HEK293 (cell line): ENCODE measurements around the gene SLC38A9.

Source experiments
- CTCF ChIA-PET: fragments of 350-600 bp; formaldehyde crosslinking; extraction: SDS; loops from one replicate; lab custom pipeline; 2021; ENCODE audit warnings: antibody characterized with exemption; lab: Yijun Ruan, JAX
- POLR2A ChIA-PET: fragments of 300-600 bp; formaldehyde crosslinking; extraction: SDS; loops from one replicate; lab custom pipeline; 2020; ENCODE audit warnings: antibody characterized with exemption, inconsistent platforms; lab: Yijun Ruan, JAX
- H3K27ac ChIP-seq: fragments of 200-500 bp; sonication (Bioruptor generic); 2 replicates; pipeline ENCODE4 v1.5.1; 2014; ENCODE audit warnings: low read depth, low read length, control low read depth, inconsistent platforms; ENCODE audit errors: extremely low read depth
- H3K36me3 ChIP-seq, 2 experiments: fragments of 200-500 bp in 1 of 2; sonication (Bioruptor generic) in 1 of 2; 1 replicate in 1 of 2; 2 replicates in 1 of 2; pipeline ENCODE4 v1.5.1; 2014 to 2017; ENCODE audit warnings: inconsistent platforms in 2 of 2, low read length in 2 of 2; ENCODE audit not compliant: control insufficient read depth in 2 of 2, insufficient read depth in 1 of 2
- H3K4me1 ChIP-seq: fragments of 200-500 bp; sonication (Bioruptor generic); 2 replicates; pipeline ENCODE4 v1.5.1; 2014; ENCODE audit warnings: mild to moderate bottlenecking, low read length, inconsistent platforms; ENCODE audit not compliant: control insufficient read depth, insufficient read depth
- H3K4me3 ChIP-seq: 2 replicates; pipeline ENCODE4 v1.5.1; 2011; ENCODE audit warnings: low read depth, mild to moderate bottlenecking, control low read depth, low read length, moderate library complexity
- H3K9me3 ChIP-seq: fragments of 200-500 bp; sonication (Bioruptor generic); 2 replicates; pipeline ENCODE4 v1.5.1; 2014; ENCODE audit warnings: low read depth, low read length, inconsistent platforms; ENCODE audit not compliant: control insufficient read depth, insufficient read depth
- ATF2 ChIP-seq: fragments of 450-650 bp; formaldehyde crosslinking; IDR thresholded peaks from 2 replicates; pipeline ENCODE4 v1.5.1; 2016; ENCODE audit warnings: missing biosample characterization, missing genetic modification characterization, low read depth
- HOXA7 ChIP-seq: sonication (generic); formaldehyde crosslinking; IDR thresholded peaks from 2 replicates; pipeline ENCODE4 v1.8.1; 2022; ENCODE audit warnings: missing genetic modification reagents, borderline replicate concordance
- KLF8 ChIP-seq: fragments of 450-650 bp; formaldehyde crosslinking; IDR thresholded peaks from 2 replicates; pipeline ENCODE4 v1.5.1; 2016; ENCODE audit warnings: missing biosample characterization, missing genetic modification characterization
- MYNN ChIP-seq: fragments of 450-650 bp; formaldehyde crosslinking; IDR thresholded peaks from 2 replicates; pipeline ENCODE4 v1.5.1; 2016; ENCODE audit warnings: missing biosample characterization, missing genetic modification characterization, borderline replicate concordance
- OSR2 ChIP-seq: fragments of 450-650 bp; formaldehyde crosslinking; IDR thresholded peaks from 2 replicates; pipeline ENCODE4 v1.5.1; 2016; ENCODE audit warnings: missing biosample characterization, missing genetic modification characterization
- REPIN1 ChIP-seq: fragments of 450-650 bp; formaldehyde crosslinking; IDR thresholded peaks from 2 replicates; pipeline ENCODE4 v1.5.1; 2017; ENCODE audit warnings: missing biosample characterization, missing genetic modification characterization, low read depth
- SCRT1 ChIP-seq: fragments of 450-650 bp; formaldehyde crosslinking; IDR thresholded peaks from 2 replicates; pipeline ENCODE4 v1.5.1; 2016; ENCODE audit warnings: missing biosample characterization, missing genetic modification characterization, borderline replicate concordance
- TRIM28 ChIP-seq: IDR thresholded peaks from 2 replicates; pipeline ENCODE4 v1.6.1; 2011; ENCODE audit warnings: low read length, control low read depth, borderline replicate concordance
- ZBTB17 ChIP-seq: fragments of 450-650 bp; formaldehyde crosslinking; IDR thresholded peaks from 2 replicates; pipeline ENCODE4 v1.5.1; 2016; ENCODE audit warnings: missing biosample characterization, missing genetic modification characterization
- ZBTB48 ChIP-seq: fragments of 450-650 bp; formaldehyde crosslinking; IDR thresholded peaks from 2 replicates; pipeline ENCODE4 v1.5.1; 2016; ENCODE audit warnings: missing biosample characterization, missing genetic modification characterization
- ZBTB8A ChIP-seq: fragments of 450-650 bp; formaldehyde crosslinking; IDR thresholded peaks from 2 replicates; pipeline ENCODE4 v1.5.1; 2016; ENCODE audit warnings: missing biosample characterization, missing genetic modification characterization
- ZFP3 ChIP-seq: fragments of 450-650 bp; formaldehyde crosslinking; IDR thresholded peaks from 2 replicates; pipeline ENCODE4 v1.5.1; 2016; ENCODE audit warnings: low read depth, missing biosample characterization, missing genetic modification characterization
- ZFP69B ChIP-seq: fragments of 450-650 bp; formaldehyde crosslinking; IDR thresholded peaks from 2 replicates; pipeline ENCODE4 v1.5.1; 2016; ENCODE audit warnings: missing biosample characterization, missing genetic modification characterization
- ZNF133 ChIP-seq: fragments of 450-650 bp; formaldehyde crosslinking; IDR thresholded peaks from 2 replicates; pipeline ENCODE4 v1.5.1; 2016; ENCODE audit warnings: missing biosample characterization, missing genetic modification characterization
- ZNF138 ChIP-seq: fragments of 450-650 bp; formaldehyde crosslinking; IDR thresholded peaks from 2 replicates; pipeline ENCODE4 v1.5.1; 2016; ENCODE audit warnings: missing biosample characterization, missing genetic modification characterization, borderline replicate concordance
- ZNF16 ChIP-seq: fragments of 450-650 bp; formaldehyde crosslinking; IDR thresholded peaks from 2 replicates; pipeline ENCODE4 v1.5.1; 2016; ENCODE audit warnings: low read depth, missing biosample characterization, missing genetic modification characterization
- ZNF19 ChIP-seq: fragments of 450-650 bp; formaldehyde crosslinking; IDR thresholded peaks from 2 replicates; pipeline ENCODE4; 2016; ENCODE audit warnings: missing biosample characterization, missing genetic modification characterization, low read depth
- ZNF2 ChIP-seq: fragments of 450-650 bp; formaldehyde crosslinking; IDR thresholded peaks from 2 replicates; pipeline ENCODE4 v1.5.1; 2016; ENCODE audit warnings: missing biosample characterization, missing genetic modification characterization
- ZNF223 ChIP-seq: fragments of 450-650 bp; formaldehyde crosslinking; IDR thresholded peaks from 2 replicates; pipeline ENCODE4 v1.5.1; 2016; ENCODE audit warnings: missing biosample characterization, missing genetic modification characterization
- ZNF266 ChIP-seq: fragments of 450-650 bp; formaldehyde crosslinking; IDR thresholded peaks from 2 replicates; pipeline ENCODE4 v1.5.1; 2016; ENCODE audit warnings: missing biosample characterization, missing genetic modification characterization, low read depth
- ZNF292 ChIP-seq: fragments of 450-650 bp; formaldehyde crosslinking; IDR thresholded peaks from 2 replicates; pipeline ENCODE4 v1.5.1; 2016; ENCODE audit warnings: low read depth, missing biosample characterization, missing genetic modification characterization, borderline replicate concordance
- ZNF302 ChIP-seq: fragments of 450-650 bp; formaldehyde crosslinking; IDR thresholded peaks from 2 replicates; pipeline ENCODE4 v1.5.1; 2016; ENCODE audit warnings: missing biosample characterization, missing genetic modification characterization, low read depth
- ZNF426 ChIP-seq: fragments of 450-650 bp; formaldehyde crosslinking; IDR thresholded peaks from 2 replicates; pipeline ENCODE4 v1.5.1; 2017; ENCODE audit warnings: missing biosample characterization, missing genetic modification characterization, mild to moderate bottlenecking, inconsistent platforms, moderate library complexity
- ZNF529 ChIP-seq: fragments of 450-650 bp; formaldehyde crosslinking; IDR thresholded peaks from 2 replicates; pipeline ENCODE4 v1.5.1; 2017; ENCODE audit warnings: missing genetic modification characterization, missing biosample characterization; ENCODE audit not compliant: insufficient replicate concordance
- ZNF555 ChIP-seq: fragments of 450-650 bp; formaldehyde crosslinking; conservative IDR thresholded peaks from 2 replicates; pipeline ENCODE4 v1.5.1; 2017; ENCODE audit warnings: missing biosample characterization, mild to moderate bottlenecking, missing genetic modification characterization, inconsistent platforms
- ZNF600 ChIP-seq: fragments of 450-650 bp; formaldehyde crosslinking; IDR thresholded peaks from 2 replicates; pipeline ENCODE4 v1.5.1; 2016; ENCODE audit warnings: missing biosample characterization, missing genetic modification characterization
- ZNF701 ChIP-seq: fragments of 450-650 bp; formaldehyde crosslinking; IDR thresholded peaks from 2 replicates; pipeline ENCODE4 v1.5.1; 2016; ENCODE audit warnings: missing biosample characterization, missing genetic modification characterization
- ZNF707 ChIP-seq: fragments of 450-650 bp; formaldehyde crosslinking; IDR thresholded peaks from 2 replicates; pipeline ENCODE4 v1.5.1; 2016; ENCODE audit warnings: missing biosample characterization, missing genetic modification characterization
- TF ChIP-seq, protein P1 (sequence below): fragments of 450-650 bp; formaldehyde crosslinking; IDR thresholded peaks from 2 replicates; pipeline ENCODE4 v1.5.1; 2016; ENCODE audit warnings: missing biosample characterization, missing genetic modification characterization, borderline replicate concordance
- TF ChIP-seq, protein P2 (sequence below): fragments of 450-650 bp; formaldehyde crosslinking; IDR thresholded peaks from 2 replicates; pipeline ENCODE4 v1.5.1; 2016; ENCODE audit warnings: missing biosample characterization, missing genetic modification characterization

The SLC38A9 gene

GRCh38 chr5:55668356-55668755, 43.8 kb downstream of the SLC38A9 start:
- Histone ChIP-seq H3K9me3 (no peaks in the 10 kb centered on the region), H3K36me3 (peaks cover 5 to 7% of the 10 kb centered on the region in 2 experiments), H3K4me3 (no peak overlapping the region), H3K27ac (no peak overlapping the region)
- CTCF ChIA-PET = no interaction called here
- no peak for TF ChIP-seq REPIN1 (tag by site-specific recombination)
- TF ChIP-seq ZBTB8A (tag by site-specific recombination) = no peak
- TF ChIP-seq ZNF16 (tag by site-specific recombination) = no peak
- TF ChIP-seq, protein P1, sequence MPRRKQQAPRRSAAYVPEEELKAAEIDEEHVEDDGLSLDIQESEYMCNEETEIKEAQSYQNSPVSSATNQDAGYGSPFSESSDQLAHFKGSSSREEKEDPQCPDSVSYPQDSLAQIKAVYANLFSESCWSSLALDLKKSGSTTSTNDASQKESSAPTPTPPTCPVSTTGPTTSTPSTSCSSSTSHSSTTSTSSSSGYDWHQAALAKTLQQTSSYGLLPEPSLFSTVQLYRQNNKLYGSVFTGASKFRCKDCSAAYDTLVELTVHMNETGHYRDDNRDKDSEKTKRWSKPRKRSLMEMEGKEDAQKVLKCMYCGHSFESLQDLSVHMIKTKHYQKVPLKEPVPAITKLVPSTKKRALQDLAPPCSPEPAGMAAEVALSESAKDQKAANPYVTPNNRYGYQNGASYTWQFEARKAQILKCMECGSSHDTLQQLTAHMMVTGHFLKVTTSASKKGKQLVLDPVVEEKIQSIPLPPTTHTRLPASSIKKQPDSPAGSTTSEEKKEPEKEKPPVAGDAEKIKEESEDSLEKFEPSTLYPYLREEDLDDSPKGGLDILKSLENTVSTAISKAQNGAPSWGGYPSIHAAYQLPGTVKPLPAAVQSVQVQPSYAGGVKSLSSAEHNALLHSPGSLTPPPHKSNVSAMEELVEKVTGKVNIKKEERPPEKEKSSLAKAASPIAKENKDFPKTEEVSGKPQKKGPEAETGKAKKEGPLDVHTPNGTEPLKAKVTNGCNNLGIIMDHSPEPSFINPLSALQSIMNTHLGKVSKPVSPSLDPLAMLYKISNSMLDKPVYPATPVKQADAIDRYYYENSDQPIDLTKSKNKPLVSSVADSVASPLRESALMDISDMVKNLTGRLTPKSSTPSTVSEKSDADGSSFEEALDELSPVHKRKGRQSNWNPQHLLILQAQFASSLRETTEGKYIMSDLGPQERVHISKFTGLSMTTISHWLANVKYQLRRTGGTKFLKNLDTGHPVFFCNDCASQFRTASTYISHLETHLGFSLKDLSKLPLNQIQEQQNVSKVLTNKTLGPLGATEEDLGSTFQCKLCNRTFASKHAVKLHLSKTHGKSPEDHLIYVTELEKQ (tag by site-specific recombination) = no peak
- no peak for TF ChIP-seq ZNF292 (tag by site-specific recombination)
- no peak for TF ChIP-seq OSR2
- TF ChIP-seq ZNF2 (tag by site-specific recombination) = no peak
- no peak for TF ChIP-seq SCRT1 (tag by site-specific recombination)
- TF ChIP-seq ZNF701 (tag by site-specific recombination) = no peak
- TF ChIP-seq ZNF426 = no peak
- no peak for TF ChIP-seq ZFP69B (tag by site-specific recombination)
- no peak for TF ChIP-seq ZNF138 (tag by site-specific recombination)
- no peak for TF ChIP-seq ZNF133 (tag by site-specific recombination)
- no peak for TF ChIP-seq ZBTB17
- TF ChIP-seq ZNF707 = no peak
- no peak for TF ChIP-seq ZNF600 (tag by site-specific recombination)
- no peak for TF ChIP-seq KLF8 (tag by site-specific recombination)
- no peak for TF ChIP-seq MYNN
- TF ChIP-seq, all 188 proteins: peak for 0
- no peaks in the 10 kb centered on the region for H3K4me1 ChIP-seq
- POLR2A ChIA-PET = no interaction called here

DNA sequence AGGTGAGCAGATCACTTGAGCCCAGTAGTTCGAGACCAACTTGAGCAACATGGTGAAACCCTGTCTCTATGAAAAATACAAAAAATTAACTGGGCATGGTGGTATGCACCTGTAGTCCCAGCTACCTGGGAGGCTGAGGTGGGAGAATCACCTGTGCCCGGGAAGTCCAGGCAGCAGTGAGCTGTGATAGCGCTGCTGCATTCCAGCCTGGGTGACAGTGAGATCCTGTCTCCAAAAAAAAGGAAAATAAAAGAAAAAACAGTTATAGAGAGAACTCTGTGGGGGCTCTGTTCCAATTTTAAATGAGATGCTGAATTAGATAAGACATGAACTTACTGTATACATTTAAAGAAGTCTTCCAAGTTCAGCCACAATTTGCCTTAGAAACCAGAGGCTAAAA, 44.2 kb downstream of the SLC38A9 start:
- Histone ChIP-seq H3K36me3 (peaks cover 5 to 9% of the 10 kb centered on the region in 2 experiments), H3K9me3 (no peaks in the 10 kb centered on the region), H3K4me3 (no peak overlapping the region), H3K4me1 (no peaks in the 10 kb centered on the region), H3K27ac (no peak overlapping the region)
- TF ChIP-seq HOXA7 (CRISPR knock-in tag) (no peak), ZNF19 (tag by site-specific recombination) (no peak), TRIM28 (no peak)
- CTCF ChIA-PET = interaction anchor here (0.7 kb wide), 1 partner anchor 11 kb away, joined by 4 read pairs; no protein-coding TSS in a partner anchor
- POLR2A ChIA-PET = no interaction called here

DNA sequence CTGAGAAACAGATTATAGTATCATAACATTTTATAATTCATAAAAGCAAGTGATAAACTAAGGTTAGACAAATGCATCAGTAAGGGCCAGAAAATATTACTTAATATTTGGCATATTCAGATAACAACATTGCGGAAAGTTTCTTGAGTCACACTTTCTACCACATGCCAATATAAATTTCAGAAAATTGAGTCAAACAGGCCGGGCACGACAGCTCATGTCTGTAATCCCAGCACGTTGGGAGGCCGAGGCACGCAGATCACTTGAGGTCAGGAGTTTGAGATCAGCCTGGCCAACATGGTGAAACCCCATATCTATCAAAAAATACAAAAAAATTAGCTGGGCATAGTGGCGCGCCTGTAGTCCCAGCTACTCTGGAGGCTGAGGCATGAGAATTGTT, 47.1 kb downstream of the SLC38A9 start:
- Histone ChIP-seq H3K36me3 (peaks cover 5 to 13% of the 10 kb centered on the region in 2 experiments), H3K27ac (no peak overlapping the region), H3K4me3 (no peak overlapping the region), H3K4me1 (no peaks in the 10 kb centered on the region), H3K9me3 (no peaks in the 10 kb centered on the region)
- ChIA-PET CTCF (no interaction called here), POLR2A (no interaction called here)
- TF ChIP-seq ZNF555 (tag by site-specific recombination) (no peak), ZNF266 (tag by site-specific recombination) (no peak), ZNF302 (tag by site-specific recombination) (no peak), ZNF529 (tag by site-specific recombination) (no peak), ZNF2 (tag by site-specific recombination) (no peak), ZBTB48 (tag by site-specific recombination) (no peak), ATF2 (tag by site-specific recombination) (no peak), ZFP3 (tag by site-specific recombination) (no peak), ZNF223 (tag by site-specific recombination) (no peak)
- TF ChIP-seq, protein P2, sequence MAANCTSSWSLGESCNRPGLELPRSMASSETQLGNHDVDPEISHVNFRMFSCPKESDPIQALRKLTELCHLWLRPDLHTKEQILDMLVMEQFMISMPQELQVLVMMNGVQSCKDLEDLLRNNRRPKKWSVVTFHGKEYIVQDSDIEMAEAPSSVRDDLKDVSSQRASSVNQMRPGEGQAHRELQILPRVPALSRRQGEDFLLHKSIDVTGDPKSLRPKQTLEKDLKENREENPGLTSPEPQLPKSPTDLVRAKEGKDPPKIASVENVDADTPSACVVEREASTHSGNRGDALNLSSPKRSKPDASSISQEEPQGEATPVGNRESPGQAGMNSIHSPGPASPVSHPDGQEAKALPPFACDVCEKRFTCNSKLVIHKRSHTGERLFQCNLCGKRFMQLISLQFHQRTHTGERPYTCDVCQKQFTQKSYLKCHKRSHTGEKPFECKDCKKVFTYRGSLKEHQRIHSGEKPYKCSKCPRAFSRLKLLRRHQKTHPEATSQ (tag by site-specific recombination) = no peak
